ENCODE results near the gene RPRM. TPM values are rescaled to one million over a fixed set of nuclear protein-coding genes. Genes with fewer than 3 reads are reported as not detected.
"Not testable (repeated sequence)": the region's sequence is repeated elsewhere in the genome, so short reads cannot be mapped to it uniquely, and the experiment has no call there.

The RPRM gene
- total RNA-seq, 2 experiments from 2014 or later = 0.14 TPM; not detected in 1

- Mint-ChIP-seq H3K9me3 (no peaks in the 10 kb centered on the region), H3K4me1 (peaks cover 14% of the 10 kb centered on the region), H3K27ac (no peak overlapping the region), H3K36me3 (no peaks in the 10 kb centered on the region), H3K4me3 (no peak overlapping the region), H3K27me3 (peaks cover 74% of the 10 kb centered on the region)
- DNase-seq = no peak
These were observed 2.1 kb downstream of the RPRM start for GRCh38 chr2:153476491-153476815.

GRCh38 chr2:153474876-153475435, 3.6 kb downstream of the RPRM start:
- H3K36me3 Mint-ChIP-seq = no peaks in the 10 kb centered on the region
- peaks cover 14% of the 10 kb centered on the region for H3K4me1 Mint-ChIP-seq
- H3K27me3 Mint-ChIP-seq = peaks cover 64% of the 10 kb centered on the region
- no peak overlapping the region for H3K27ac Mint-ChIP-seq
- no peak for DNase-seq
- H3K4me3 Mint-ChIP-seq = no peak overlapping the region
- no peaks in the 10 kb centered on the region for H3K9me3 Mint-ChIP-seq

GRCh38 chr2:153474407-153474806, 4.2 kb downstream of the RPRM start:
- H3K27me3 Mint-ChIP-seq = peaks cover 59% of the 10 kb centered on the region
- no peaks in the 10 kb centered on the region for H3K9me3 Mint-ChIP-seq
- no peak overlapping the region for H3K27ac Mint-ChIP-seq
- no peaks in the 10 kb centered on the region for H3K36me3 Mint-ChIP-seq
- no peak for DNase-seq
- no peak overlapping the region for H3K4me3 Mint-ChIP-seq
- H3K4me1 Mint-ChIP-seq = peaks cover 14% of the 10 kb centered on the region

GRCh38 chr2:153470867-153471266, 7.7 kb downstream of the RPRM start:
- DNase-seq = no peak
- Mint-ChIP-seq H3K36me3 (no peaks in the 10 kb centered on the region), H3K4me1 (no peaks in the 10 kb centered on the region), H3K27ac (no peak overlapping the region), H3K4me3 (no peak overlapping the region), H3K27me3 (peaks cover 34% of the 10 kb centered on the region), H3K9me3 (no peaks in the 10 kb centered on the region)

GRCh38 chr2:153464395-153464794, 14.2 kb downstream of the RPRM start:
- Mint-ChIP-seq H3K27me3 (peaks cover 33% of the 10 kb centered on the region), H3K36me3 (no peaks in the 10 kb centered on the region), H3K27ac (no peak overlapping the region), H3K4me1 (no peaks in the 10 kb centered on the region), H3K4me3 (no peak overlapping the region), H3K9me3 (no peaks in the 10 kb centered on the region)
- no peak for DNase-seq

GRCh38 chr2:153462338-153462859, 16.2 kb downstream of the RPRM start:
- DNase-seq = no peak
- Mint-ChIP-seq H3K4me1 (no peaks in the 10 kb centered on the region), H3K4me3 (no peak overlapping the region), H3K9me3 (no peaks in the 10 kb centered on the region), H3K36me3 (no peaks in the 10 kb centered on the region), H3K27me3 (peaks cover 44% of the 10 kb centered on the region), H3K27ac (no peak overlapping the region)

- no peak for DNase-seq
- no peaks in the 10 kb centered on the region for H3K9me3 Mint-ChIP-seq
- H3K4me1 Mint-ChIP-seq = no peaks in the 10 kb centered on the region
- no peak overlapping the region for H3K4me3 Mint-ChIP-seq
- H3K36me3 Mint-ChIP-seq = no peaks in the 10 kb centered on the region
- H3K27ac Mint-ChIP-seq = no peak overlapping the region
- H3K27me3 Mint-ChIP-seq = peaks cover 44% of the 10 kb centered on the region
These were observed 17.1 kb downstream of the RPRM start for GRCh38 chr2:153461453-153461852.

GRCh38 chr2:153455861-153456260, 22.7 kb downstream of the RPRM start:
- DNase-seq = no peak
- H3K9me3 Mint-ChIP-seq = no peaks in the 10 kb centered on the region
- no peaks in the 10 kb centered on the region for H3K4me1 Mint-ChIP-seq
- no peak overlapping the region for H3K27ac Mint-ChIP-seq
- H3K4me3 Mint-ChIP-seq = no peak overlapping the region
- H3K36me3 Mint-ChIP-seq = no peaks in the 10 kb centered on the region
- H3K27me3 Mint-ChIP-seq = peaks cover 21% of the 10 kb centered on the region

GRCh38 chr2:153455403-153455802, 23.2 kb downstream of the RPRM start:
- H3K4me1 Mint-ChIP-seq = no peaks in the 10 kb centered on the region
- peaks cover 21% of the 10 kb centered on the region for H3K27me3 Mint-ChIP-seq
- H3K4me3 Mint-ChIP-seq = no peak overlapping the region
- no peaks in the 10 kb centered on the region for H3K36me3 Mint-ChIP-seq
- H3K9me3 Mint-ChIP-seq = no peaks in the 10 kb centered on the region
- H3K27ac Mint-ChIP-seq = no peak overlapping the region
- no peak for DNase-seq

- no peak for DNase-seq
- no peaks in the 10 kb centered on the region for H3K27me3 Mint-ChIP-seq
- no peaks in the 10 kb centered on the region for H3K4me1 Mint-ChIP-seq
- H3K4me3 Mint-ChIP-seq = no peak overlapping the region
- H3K9me3 Mint-ChIP-seq = no peaks in the 10 kb centered on the region
- H3K27ac Mint-ChIP-seq = no peak overlapping the region
- H3K36me3 Mint-ChIP-seq = no peaks in the 10 kb centered on the region
These were observed 27.0 kb downstream of the RPRM start for GRCh38 chr2:153451611-153452010.

- Mint-ChIP-seq H3K36me3 (no peaks in the 10 kb centered on the region), H3K27ac (no peak overlapping the region), H3K9me3 (peaks cover 15% of the 10 kb centered on the region), H3K4me3 (no peak overlapping the region), H3K27me3 (no peaks in the 10 kb centered on the region), H3K4me1 (no peaks in the 10 kb centered on the region)
- DNase-seq = no peak
These were observed 35.5 kb downstream of the RPRM start for GRCh38 chr2:153443106-153443505.

GRCh38 chr2:153442616-153443015, 35.9 kb downstream of the RPRM start:
- H3K27ac Mint-ChIP-seq, H3K4me3 Mint-ChIP-seq, DNase-seq, H3K27me3 Mint-ChIP-seq, H3K36me3 Mint-ChIP-seq, H3K4me1 Mint-ChIP-seq: not testable (repeated sequence)
- peaks cover 15% of the 10 kb centered on the region for H3K9me3 Mint-ChIP-seq

GRCh38 chr2:153440090-153440489, 38.5 kb downstream of the RPRM start:
- H3K27me3 Mint-ChIP-seq, H3K36me3 Mint-ChIP-seq, H3K27ac Mint-ChIP-seq, H3K4me1 Mint-ChIP-seq, DNase-seq, H3K4me3 Mint-ChIP-seq: not testable (repeated sequence)
- peaks cover 17% of the 10 kb centered on the region for H3K9me3 Mint-ChIP-seq

GRCh38 chr2:153433403-153433802, 45.2 kb downstream of the RPRM start:
- Mint-ChIP-seq H3K9me3 (peaks cover 3% of the 10 kb centered on the region), H3K4me1 (no peaks in the 10 kb centered on the region), H3K36me3 (no peaks in the 10 kb centered on the region), H3K4me3 (no peak overlapping the region), H3K27ac (no peak overlapping the region), H3K27me3 (no peaks in the 10 kb centered on the region)
- no peak for DNase-seq

- H3K36me3 Mint-ChIP-seq = no peaks in the 10 kb centered on the region
- H3K9me3 Mint-ChIP-seq = peaks cover 2% of the 10 kb centered on the region
- no peak for DNase-seq
- H3K27ac Mint-ChIP-seq = no peak overlapping the region
- H3K4me1 Mint-ChIP-seq = no peaks in the 10 kb centered on the region
- no peak overlapping the region for H3K4me3 Mint-ChIP-seq
- no peaks in the 10 kb centered on the region for H3K27me3 Mint-ChIP-seq
These were observed 46.2 kb downstream of the RPRM start for GRCh38 chr2:153432381-153432780.

- Mint-ChIP-seq H3K4me3 (no peak overlapping the region), H3K27me3 (no peaks in the 10 kb centered on the region), H3K27ac (no peak overlapping the region), H3K9me3 (no peaks in the 10 kb centered on the region), H3K36me3 (no peaks in the 10 kb centered on the region), H3K4me1 (no peaks in the 10 kb centered on the region)
- DNase-seq = no peak
These were observed 47.4 kb downstream of the RPRM start for GRCh38 chr2:153431114-153431513.
